ENCODE data around the gene HIPK2.
"Not testable (repeated sequence)": the region's sequence is repeated elsewhere in the genome, so short reads cannot be mapped to it uniquely, and the experiment has no call there.

Gene HIPK2

DNA sequence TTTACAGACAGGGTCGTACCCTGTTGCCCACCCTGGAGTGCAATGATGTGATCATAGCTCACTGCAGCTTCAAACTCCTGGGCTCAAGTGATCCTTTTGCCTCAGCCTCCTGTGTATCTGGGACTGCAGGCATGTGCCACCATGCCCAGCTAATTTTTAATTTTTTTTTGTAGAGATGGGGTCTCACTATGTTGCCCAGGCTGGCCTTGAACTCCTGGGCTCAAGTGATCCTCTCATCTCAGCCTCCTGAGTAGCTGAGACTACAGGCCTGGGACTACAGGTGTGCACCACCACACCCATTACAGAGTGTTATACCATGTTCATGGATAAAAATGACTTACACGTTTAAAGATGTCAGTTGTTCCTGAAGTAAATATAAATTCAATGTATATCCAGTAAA lies 166.2 kb downstream of the HIPK2 start:
- DNase-seq: not testable (repeated sequence)

DNA sequence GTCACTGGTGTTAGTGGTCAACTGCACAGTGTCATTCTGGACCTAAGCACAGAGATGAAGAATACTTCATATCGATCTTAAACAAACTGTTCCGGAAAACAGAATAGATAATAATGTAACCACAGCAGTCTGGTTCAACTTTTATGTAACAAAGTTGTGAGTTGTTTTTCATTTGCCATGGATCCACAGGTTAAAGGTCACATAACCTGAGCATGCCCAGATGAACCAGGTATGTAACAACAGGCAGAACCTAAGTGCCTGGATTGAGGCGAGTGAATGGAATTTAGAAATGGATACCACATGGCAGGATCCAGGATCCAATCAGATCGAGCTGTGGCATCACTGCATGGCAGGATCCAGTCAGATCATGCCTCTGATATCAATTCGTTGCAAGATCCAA lies 167.2 kb downstream of the HIPK2 start:
- DNase-seq: no peak

DNA sequence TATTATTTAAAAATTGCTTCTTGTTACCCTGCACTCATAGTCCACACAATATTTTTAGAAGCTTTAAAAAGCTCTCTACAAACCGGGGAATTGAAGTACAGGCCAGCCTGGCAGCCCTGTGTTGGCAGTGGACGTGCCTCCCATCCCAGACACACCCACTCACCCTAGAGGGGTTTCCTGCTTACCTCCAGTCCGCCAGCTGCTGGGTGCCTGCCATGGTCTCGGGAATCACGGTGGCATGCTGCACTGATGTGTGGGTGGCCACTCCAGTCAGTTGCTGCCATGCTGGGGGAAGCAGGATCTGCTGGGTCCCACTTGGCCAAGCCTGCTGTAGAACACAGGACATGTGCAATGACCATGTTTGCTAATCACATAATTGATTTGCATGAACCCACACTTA lies 173.9 kb downstream of the HIPK2 start:
- no peak for DNase-seq

DNA sequence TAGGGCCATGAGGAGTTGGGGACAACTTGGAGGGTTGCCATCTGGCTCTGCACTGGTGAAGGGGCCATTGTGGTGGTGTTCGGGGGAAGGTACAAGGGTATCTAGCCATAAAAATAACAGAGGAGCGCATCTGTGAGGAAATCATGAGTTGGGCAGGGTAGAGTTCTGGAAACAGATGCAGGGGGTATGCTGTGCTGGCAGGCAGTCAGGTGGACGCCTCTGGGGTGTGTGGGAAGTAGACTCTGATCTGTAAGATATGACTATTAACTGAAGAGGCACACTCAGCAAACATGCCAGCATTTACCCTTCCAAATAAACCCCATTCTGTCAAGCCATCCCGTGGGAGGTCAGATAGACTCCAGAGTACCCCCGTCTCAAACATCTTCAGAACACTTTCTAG lies 174.5 kb downstream of the HIPK2 start:
- DNase-seq: no peak

DNA sequence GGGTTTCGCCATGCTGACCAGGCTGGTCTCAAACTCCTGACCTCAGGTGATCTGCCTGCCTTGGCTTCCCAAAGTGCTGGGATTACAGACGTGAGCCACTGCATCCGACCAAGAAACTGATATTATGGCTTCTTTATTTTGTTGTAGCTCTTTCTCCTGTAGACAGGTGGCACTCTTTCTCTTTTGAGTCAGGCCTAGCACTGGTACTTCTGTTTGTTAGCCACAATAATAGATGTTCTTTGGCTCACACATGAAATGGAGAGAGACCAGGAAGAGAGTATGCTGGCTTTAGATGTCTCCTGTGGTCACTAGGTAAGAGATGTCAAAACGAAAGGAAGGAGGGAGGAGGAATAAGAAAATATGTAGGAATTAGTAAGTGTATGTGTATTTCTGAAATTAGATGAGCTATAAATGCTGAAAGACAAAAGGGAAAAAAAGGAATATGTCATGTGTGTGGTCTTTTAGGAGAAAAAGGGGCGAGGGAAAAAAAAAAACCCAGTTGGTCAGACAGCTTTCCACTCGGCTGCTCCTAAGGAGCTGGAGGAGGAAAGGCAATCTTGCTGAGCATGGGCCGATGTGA lies 175.6 kb downstream of the HIPK2 start:
- DNase-seq: peak; percentile 9 to 28

DNA sequence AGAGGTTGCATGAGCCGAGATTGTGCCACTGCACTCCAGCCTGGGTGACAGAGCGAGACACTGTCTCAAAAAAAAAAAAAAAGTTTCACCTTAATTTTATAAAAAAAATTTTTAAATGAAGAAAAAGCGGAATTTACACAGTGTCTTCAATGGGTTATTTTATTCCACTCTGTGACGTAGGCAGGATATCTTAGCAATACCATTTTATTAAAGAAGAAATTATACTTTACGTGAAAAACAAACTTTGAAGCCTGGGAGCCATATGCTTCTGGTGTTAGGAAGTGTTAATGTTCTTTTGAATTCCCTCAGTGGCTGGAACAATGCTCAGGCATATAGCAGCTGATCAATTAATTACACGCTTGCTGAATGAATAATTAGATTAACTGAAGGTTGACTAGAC lies 176.6 kb downstream of the HIPK2 start:
- no peak for DNase-seq

DNA sequence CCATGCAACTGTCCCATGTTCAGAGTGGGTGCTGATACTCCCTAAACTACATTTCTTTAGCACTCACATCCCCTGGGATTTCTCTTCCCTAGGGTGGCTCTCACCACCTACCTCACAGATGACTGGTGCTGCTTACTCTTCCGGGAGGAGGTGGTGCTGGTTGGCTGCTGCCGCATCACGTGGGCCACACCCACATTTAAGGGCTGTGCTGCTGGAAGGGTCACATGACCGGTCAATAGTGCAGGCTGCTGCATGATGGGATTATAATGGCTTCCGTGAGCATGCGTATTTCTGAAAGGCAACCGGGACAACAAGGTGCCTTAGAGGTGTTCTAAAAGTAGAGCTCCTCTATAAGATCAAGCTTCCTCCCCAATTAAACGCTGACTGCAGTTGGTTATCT lies 177.5 kb downstream of the HIPK2 start:
- no peak for DNase-seq

DNA sequence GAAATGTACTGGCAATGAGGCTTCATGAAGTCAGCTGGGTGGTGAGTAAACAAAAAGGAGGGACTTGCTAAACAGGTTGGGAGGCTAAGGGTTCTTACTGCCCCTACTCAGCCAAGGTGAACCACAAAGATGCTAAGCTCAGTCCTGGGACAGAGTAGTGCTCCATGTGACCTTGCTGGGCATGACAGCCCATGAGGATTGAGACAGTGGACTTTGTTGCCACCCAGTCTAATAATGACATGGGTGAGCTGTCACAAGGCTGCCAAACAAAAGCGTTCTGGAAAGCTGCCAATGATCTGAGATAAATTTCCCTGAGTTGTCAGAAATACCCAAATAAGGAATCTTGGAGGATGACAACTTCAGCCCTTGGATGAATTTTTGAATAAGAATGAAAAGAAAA lies 179.2 kb downstream of the HIPK2 start:
- DNase-seq: no peak

DNA sequence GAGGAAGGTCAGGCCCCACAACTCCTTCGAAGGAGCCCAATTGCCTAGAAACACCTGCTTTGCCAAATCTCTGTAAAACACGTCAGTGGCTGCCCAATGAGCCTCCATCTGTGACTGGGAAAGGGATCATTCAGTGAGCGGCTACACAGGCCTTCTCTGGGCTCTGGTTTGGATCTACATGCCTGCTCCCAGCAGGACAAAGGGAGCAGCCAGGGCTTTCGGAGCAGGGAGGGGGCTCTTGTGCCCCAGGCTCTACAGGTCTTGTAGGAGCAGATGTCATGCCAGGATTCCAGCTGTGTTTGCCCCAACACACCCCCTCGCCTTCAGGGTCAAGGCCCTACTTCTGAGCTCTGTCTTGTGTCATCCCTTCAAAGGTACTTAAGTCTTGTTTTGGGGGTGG lies 180.8 kb downstream of the HIPK2 start:
- DNase-seq: no peak

DNA sequence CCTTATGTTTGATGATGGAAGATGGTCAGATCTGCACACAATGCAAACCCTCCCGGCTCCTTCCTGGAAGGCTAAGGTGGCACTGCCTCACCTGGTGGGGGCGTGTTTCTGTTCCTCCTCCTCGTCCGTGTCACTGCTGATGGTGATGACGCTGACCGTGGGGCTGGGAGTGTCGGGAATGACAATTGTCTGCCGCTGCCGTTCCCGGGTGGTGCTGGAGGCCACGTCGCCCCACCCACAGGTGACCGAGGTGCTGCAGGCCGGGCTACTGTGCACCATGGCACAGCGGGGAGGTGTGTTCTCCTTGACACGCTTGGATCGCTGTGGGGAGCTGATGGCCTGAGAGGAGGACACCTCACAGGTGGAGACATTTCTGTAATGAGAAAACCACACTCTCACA lies 181.2 kb downstream of the HIPK2 start:
- no peak for DNase-seq

DNA sequence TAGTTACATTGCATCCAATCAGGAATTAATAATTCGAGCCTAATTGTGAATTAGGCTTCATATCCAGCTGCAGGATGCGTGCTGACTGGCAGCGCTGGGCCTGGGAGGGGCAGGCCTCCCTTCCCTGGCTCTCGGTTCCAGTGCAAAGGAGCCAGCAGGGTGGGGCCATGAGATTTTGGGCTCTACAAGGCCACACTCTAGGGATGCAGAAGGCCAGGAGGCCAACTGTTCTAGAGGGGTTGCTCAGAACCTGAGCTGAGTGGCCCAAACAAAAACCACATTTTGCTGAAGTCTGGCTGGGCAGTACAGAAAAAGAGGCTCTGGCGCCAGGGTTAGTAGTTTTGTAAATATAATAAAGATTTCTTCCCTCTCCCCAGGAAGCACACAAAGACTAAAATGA lies 182.0 kb downstream of the HIPK2 start:
- no peak for DNase-seq

DNA sequence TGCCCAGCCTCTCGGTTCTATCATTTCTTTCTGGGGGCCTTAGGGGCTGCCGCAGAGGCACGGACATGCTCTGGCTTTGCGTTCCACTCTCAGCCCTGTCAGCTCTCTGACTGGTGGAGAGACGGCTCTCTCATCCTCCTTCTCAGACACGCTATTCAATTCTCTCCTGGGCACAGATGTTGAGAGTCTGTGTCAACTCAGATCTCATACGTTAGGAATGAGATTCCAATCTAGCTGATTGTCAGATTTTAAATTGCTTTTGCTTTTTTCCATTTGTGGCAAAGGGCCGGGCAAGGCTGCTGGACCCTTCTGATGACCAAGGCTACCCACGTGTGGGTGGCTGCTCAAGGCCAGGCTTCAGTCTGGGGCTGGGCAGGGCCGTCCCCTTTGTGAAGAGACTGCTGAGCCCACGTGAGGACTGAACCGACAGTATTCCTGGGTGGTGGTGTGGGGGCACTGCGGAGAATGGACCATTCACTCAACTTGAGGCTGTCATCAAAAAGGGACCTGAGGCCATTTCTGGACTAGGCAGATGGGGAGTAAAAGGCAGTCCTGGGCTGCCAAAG lies 182.8 kb downstream of the HIPK2 start:
- DNase-seq: no peak

DNA sequence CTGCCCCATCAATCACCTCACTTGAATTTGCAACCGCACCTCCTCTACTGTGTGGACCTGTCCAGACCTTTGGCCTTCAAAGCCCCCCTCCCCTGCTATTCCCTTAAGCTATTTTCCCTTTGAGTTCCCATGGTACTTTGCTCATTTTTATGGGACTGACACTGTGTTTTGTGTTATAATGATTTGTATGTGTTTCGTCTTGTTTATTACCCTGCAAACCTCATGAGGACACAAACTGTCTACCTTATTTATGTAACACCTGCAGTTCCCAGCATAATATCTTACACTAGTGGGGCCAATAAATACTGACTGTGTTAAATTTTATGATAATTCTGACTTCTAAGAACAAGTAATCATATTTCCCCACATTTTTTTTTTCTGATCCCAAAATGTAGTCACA lies 183.7 kb downstream of the HIPK2 start:
- no peak for DNase-seq

DNA sequence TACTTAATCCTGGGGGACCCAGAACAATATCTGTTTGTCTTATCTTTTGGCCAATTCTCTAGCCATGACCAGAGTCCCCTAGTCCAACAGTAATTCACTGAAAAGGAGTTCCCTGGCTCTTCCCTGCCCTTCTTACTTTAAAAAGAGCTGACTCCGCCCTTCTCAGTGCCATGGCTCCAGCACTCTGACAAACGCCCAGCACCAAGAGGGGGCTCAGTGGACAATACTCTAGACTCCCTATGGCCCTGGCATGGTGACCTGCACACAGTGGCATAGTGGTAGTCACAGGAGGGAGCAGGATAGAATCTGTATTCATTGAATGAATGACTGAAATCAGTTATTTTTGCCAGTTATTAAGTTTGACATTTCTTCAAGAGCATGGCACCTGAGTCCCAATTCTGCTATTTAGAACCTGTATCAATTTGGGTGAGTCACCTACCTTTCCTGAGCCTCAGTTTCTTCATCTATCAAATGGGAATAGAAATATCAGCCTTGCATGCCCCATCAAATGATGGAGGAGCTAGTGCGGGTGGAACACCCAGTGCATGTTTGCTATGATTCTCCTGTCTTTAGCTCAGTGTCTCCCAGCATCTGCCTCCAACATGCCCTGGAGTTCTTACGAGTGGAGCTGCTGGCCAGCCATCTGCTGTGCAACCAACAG lies 184.9 kb downstream of the HIPK2 start:
- DNase-seq: no peak

DNA sequence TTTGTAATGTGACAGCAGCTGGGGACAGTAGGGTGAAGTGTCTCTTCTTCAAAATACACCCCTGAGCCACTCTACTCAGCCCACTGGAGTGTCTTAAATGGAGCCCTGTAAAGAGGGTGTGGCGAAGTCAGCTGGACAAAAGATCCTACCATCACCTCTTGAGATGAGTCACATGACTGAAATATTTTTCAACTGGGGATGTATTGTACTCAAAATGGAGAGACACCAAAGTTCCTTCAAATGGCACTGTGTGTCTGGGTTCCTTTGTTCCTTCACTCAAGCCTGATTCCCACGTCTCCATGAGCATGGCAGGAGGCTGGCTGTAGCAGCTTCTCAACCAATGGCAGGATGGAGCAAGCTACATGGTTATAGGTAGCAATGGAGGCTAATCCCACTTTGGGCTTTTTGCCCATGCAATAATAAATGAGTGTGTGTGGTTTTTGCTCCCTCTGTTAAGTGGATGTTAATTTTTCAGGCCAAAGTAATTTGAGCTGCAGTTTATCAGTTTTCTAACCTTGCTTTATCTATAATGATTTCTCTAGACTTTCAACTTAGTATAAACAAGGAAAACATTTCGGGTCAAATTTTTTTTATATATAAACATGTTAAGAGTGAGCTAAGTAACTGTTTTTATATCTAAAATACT lies 186.1 kb downstream of the HIPK2 start:
- DNase-seq: no peak

DNA sequence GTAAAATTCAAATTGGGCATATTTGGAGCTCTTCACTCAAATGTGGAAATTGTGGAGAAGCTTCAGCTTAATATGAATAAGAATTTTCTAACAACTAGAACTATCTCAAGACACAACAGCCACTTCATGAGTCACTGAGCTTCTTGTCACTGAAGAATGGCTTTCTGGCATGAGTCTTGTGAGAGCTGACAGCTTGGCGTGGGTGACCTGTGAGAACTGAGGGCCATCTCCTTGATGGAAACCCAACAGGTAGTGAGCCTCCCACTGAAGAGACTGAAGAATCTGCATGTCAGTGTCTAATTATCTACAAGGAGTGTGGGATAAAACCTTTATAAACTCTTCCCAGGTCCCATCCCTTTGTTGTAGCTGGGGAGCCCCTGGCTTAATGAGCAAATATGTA lies 188.3 kb downstream of the HIPK2 start:
- DNase-seq: peak in 1 of 2 donors; percentile 6

DNA sequence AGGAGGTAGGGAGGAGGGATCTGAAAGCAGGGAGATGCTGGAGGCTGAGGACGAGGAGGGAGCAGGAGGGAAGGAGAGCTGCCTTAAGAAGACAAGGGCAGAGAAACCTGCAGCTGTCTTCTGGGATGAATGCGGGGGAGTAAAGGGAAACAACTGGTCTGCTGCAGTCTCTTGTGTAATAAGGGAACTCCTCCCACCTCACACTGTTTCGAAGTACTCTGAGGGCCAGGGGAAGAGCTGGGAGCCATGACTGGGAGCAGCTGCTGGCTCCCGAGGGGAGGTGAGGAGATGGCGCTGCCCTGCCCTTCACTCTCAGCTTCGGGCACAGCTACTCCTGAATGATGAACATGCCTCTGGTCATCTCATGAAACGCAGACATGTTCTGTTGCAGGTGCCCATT lies 189.2 kb downstream of the HIPK2 start:
- DNase-seq: peak; percentile 81 to 86

DNA sequence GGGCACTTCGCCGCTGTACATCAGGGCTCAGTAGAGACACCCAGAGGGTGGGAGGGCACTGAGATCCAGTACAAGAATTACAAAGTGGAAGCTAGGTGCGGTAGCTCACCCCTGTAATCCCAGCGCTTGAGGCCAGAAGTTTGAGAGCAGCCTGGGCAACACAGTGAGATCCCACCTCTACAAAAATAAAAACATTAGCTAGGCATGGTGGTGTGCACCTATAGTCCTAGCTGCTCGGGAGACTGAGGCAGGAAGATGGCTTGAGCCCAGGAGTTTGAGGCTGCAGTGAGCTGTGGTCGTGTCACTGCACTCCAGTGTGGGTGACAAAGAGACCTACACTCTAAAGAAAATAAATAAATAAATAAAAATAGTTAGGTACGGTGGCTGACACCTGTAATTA lies 190.3 kb downstream of the HIPK2 start:
- DNase-seq: no peak

DNA sequence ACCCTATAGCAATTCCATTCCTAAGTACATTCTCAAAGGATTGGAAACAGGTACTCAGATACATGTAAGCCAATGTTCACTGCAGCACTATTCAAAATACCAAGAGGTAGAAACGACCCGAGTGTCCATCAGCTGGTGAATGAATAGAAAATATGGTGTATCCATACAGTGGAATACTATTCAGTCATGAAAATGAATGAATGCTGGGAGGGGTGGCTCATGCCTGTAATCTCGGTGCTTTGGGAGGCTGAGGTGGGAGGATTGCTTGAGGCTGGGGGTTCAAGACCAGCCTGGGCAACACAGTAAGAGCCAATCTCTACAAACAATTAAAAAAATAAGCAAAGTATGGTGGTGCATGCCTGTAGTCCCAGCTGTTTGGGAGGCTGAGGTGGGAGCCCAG lies 191.5 kb downstream of the HIPK2 start:
- no peak for DNase-seq

DNA sequence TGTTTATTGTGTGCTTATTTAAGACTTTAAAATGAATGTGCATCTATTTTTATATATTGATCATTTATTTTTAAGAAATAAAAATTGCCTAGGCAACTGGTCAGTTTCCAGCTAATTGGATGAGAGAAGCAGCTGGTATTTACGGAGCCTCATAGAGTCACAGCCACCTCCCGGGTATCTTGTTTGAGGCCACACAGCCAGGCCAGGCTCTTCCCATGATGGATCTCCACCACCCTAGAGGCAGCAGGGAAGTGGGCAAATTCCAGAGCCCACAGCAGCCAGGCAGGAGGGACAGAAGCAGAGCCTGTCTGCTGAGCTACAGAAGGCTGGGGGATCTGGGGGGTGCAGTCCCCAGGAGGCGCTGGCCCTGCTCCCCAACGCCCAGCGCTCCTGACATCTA lies 192.8 kb downstream of the HIPK2 start:
- no peak for DNase-seq

DNA sequence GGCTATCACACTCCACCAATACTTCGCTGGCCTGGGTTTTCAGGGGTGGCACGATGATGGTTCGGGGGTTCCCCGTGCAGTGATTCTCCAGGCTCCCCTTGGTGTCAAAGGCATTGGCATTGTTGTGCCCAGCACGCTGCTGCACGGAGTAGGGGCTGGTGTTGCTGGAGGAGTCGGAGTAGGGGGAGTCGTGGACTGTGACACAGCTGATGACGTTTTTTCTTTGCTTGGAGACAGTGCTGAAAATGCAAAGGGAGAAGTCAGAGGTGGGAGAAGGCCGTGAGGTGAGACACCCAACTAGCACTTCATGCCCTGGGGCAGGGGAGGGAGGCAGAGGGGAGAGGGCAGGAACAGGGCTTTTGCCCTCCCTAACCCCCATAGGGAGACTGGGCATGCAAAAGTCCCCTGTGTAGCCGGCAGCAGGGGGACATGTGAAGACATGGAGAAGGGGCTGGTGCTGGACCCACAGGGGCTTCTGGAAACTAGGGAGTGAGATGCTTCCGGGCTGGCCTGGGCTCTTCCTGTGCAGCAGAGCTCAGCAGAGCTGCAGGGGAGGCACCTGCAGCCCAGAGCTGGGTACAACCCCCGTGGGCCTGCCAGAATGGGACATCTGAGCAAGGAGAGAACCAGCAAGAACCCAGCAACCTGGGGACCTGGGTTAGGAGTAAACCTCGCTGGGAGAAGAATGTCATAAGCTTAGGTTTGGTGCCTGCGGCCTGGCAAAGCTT lies 193.8 kb downstream of the HIPK2 start:
- DNase-seq: no peak

DNA sequence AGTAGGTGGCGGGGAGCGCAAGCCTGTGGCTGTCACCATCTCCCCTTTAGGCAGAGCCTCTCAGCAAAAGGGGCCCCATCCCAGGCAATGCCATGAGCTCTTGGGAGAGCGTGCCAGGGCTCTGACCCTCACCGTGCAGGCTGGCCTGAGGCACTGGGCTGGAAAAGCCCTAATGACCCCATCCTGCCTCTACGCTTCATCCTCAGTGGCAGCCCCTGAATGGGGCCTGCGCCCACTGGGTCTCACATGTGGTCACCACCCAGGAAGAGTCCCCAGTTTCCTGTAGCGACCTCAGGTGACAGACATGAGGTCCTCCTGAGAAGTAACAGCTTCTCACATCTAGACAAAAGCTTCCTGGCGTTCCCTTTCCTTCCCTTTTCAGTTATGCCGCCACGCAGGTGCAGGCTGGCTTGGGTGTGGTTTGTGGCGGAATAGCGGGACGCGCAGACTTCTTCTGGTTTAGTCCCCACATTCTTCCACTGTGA lies 195.1 kb downstream of the HIPK2 start:
- DNase-seq: no peak

DNA sequence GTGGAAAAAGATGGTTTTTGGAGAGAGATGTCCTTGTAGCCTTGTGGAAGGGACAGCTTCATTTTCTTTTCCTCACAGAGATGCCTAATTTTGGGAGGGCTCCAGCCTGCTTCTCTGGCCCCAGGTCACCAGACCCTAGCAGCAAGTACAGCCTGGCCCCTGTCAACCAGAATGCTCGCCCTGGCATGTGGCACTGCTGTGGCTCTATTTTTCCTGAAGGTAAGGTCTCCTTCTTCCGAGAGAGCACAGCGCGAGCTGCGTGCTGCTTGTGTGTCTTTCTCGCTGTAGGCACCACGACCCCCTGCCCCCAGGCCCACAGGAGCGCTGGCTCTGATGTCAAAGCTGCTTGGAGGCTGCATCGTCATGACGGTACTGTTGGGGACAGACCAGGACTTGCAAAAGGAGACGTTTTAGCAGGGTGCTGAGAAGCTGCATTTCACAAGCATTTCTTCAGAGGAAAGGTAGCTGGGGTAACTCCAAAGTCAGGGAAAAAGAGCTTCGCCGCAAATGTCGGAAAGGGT lies 195.6 kb downstream of the HIPK2 start:
- DNase-seq: no peak
